Psoas muscle (tissue), 8 donors: Measurements from ENCODE around the gene SSH3. TPM values are rescaled to one million over a fixed set of nuclear protein-coding genes. Genes with fewer than 3 reads are reported as not detected.

Experiments
- ATAC-seq, 4 donors: fragments of 200-7000 bp; cut with Tn5 transposase; one replicate each; pipeline ENCODE4 v1.9.1; 2020; ENCODE audit warnings: moderate library complexity in 3 of 4, mild to moderate bottlenecking in 2 of 4
- DNase-seq, 2 donors: peaks; one replicate each; pipeline ENCODE4 v3.0.0-alpha.2; 2020
- H3K27ac ChIP-seq: fragments of 200-600 bp; one replicate; pipeline ENCODE4 v1.8.0; 2022
- H3K27me3 ChIP-seq, 3 donors: fragments of 200-600 bp in 1 of 3; one replicate each; pipeline versions ENCODE4 v1.6.1 to v1.8.0; 2013 to 2022; ENCODE audit warnings: low read length in 2 of 3, mild to moderate bottlenecking in 2 of 3, moderate library complexity in 1 of 3; ENCODE audit not compliant: insufficient read depth in 3 of 3
- H3K36me3 ChIP-seq, 2 donors: fragments of 200-600 bp in 1 of 2; one replicate each; pipeline versions ENCODE4 v1.6.1 to v1.8.0; 2013 to 2022; ENCODE audit warnings: low read depth in 1 of 2, mild to moderate bottlenecking in 1 of 2, moderate library complexity in 1 of 2; ENCODE audit not compliant: insufficient read depth in 1 of 2
- H3K4me1 ChIP-seq: fragments of 200-600 bp; one replicate; pipeline ENCODE4 v1.8.0; 2022
- H3K4me3 ChIP-seq: fragments of 200-600 bp; one replicate; pipeline ENCODE4 v1.8.0; 2022; ENCODE audit warnings: mild to moderate bottlenecking
- H3K9me3 ChIP-seq: fragments of 200-600 bp; one replicate; pipeline ENCODE4 v1.8.0; 2022
- CTCF ChIP-seq: fragments of 200-600 bp; IDR thresholded peaks from one replicate; pipeline ENCODE4 v1.8.0; 2022; ENCODE audit warnings: antibody characterized with exemption
- WGBS, 3 donors: extraction: QIAGEN DNeasy Blood & Tissue Kit; methylation state at CpG; one replicate each; pipeline versions ENCODE4 v1.1.6 to v1.1.7; 2013; 5-methylcytosine and 5-hydroxymethylcytosine counted together
- intact Hi-C, 2 donors: fragments of 100-400 bp; cut with DNase I; formaldehyde crosslinking; loops; one replicate each; pipeline versions ENCODE4 v1.11.0 to v1.14.2; 2022
- polyA plus RNA-seq, 3 donors: library from polyadenylated mRNA; stranded (reverse); fragments of 200-250 nt; gene quantifications; one replicate each; pipeline ENCODE4 v1.2.3, GENCODE V29; 2013
- total RNA-seq, 4 donors: library from RNA; stranded (reverse); fragmentation: NEBNext Ultra II Directional in 2 of 4; extraction: Animal tissue kit (Norgen Biotek cat#: 25700) in 2 of 4; gene quantifications; one replicate each; pipeline versions ENCODE4 v1.2.1 to v1.2.4, GENCODE V29; 2021 to 2023
- donor health status: healthy with polysubstance abuse.
- donor health status: DM: no; HTN: no; CAD: no; lungs with moderate emphysema.
- donor health status: Bipolar disorder and iron deficiency.
- donor health status: healthy.
- donor health status: DM: yes; HTN: yes; CAD: no.
- donor health status: DM: no; HTN: no; CAD: no.
- donor health status: DM: no; HTN: no; CAD: no.
- donor health status: DM: yes; HTN: yes; CAD: no.

The SSH3 gene
- total and polyA plus RNA-seq, 7 donors: 3.0 to 10.1 (median 5.0) TPM

- DNase-seq: no peak
Measured at GRCh38 chr11:67271205-67271540, 32.2 kb upstream of the SSH3 start.

DNA sequence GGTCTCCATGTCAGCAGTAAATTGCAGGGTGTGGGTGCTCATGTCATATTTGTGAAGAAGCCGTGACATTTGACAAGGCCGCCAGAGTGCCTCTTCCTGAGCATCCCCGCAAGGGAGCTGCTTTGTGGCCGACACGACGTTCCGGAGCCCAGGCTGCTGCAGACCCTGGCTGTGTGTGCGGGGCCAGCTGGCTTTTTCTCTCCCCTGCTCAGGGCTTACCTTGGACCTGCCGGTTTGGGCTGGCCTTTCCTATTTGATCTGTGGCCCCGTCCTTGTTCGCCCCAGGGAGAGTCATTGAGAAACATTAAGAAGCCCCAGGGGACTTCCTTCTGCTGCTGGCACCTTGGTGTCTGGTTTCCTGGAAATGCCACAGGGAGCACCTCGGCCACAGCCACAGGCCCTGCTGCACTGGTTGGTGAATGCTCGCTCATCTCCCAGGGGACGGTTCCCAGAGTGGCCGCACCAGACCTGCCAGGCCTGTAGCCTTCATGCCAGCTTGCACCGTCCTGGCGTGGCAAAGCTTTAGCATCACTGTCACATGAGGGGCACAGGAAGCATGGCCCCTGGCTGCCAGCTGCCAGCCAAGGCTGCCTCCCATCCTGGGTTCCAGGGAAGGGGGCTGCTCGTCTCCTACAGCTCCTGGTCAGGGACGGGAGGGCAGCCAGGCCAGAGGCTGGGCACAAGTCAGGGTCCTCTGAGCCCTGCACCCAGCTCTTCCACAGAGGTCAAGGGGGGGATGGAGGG lies 31.6 kb upstream of the SSH3 start:
- Histone ChIP-seq H3K36me3 (peaks cover 0 to 14% of the 10 kb centered on the region in 2 donors), H3K4me3 (peak overlapping the region; percentile 49), H3K27me3 (no peaks in the 10 kb centered on the region), H3K4me1 (peaks cover 87% of the 10 kb centered on the region), H3K9me3 (no peaks in the 10 kb centered on the region), H3K27ac (peak overlapping the region; percentile 71)
- intact Hi-C loops: no loop called here
- peak; percentile 40 to 81 (median 72) for ATAC-seq
- peak in 1 of 2 donors; percentile 71 for DNase-seq
- WGBS, 3 donors: 27 to 44% (median 31%) methylated on average over 19 of the region's 19 CpGs
- no peak for TF ChIP-seq CTCF

More at GRCh38 chr11:67271205-67271540, 32.2 kb upstream of the SSH3 start:
- no peak for TF ChIP-seq CTCF
- Histone ChIP-seq H3K4me3 (peak overlapping the region; percentile 49), H3K36me3 (peaks cover 0 to 14% of the 10 kb centered on the region in 2 donors), H3K9me3 (no peaks in the 10 kb centered on the region), H3K27ac (peak overlapping the region; percentile 71), H3K4me1 (peaks cover 83% of the 10 kb centered on the region), H3K27me3 (no peaks in the 10 kb centered on the region)
- 60 to 83% (median 68%) methylated on average over 5 of the region's 5 CpGs for WGBS, 3 donors
- intact Hi-C loops: no loop called here
- no peak for ATAC-seq

DNA sequence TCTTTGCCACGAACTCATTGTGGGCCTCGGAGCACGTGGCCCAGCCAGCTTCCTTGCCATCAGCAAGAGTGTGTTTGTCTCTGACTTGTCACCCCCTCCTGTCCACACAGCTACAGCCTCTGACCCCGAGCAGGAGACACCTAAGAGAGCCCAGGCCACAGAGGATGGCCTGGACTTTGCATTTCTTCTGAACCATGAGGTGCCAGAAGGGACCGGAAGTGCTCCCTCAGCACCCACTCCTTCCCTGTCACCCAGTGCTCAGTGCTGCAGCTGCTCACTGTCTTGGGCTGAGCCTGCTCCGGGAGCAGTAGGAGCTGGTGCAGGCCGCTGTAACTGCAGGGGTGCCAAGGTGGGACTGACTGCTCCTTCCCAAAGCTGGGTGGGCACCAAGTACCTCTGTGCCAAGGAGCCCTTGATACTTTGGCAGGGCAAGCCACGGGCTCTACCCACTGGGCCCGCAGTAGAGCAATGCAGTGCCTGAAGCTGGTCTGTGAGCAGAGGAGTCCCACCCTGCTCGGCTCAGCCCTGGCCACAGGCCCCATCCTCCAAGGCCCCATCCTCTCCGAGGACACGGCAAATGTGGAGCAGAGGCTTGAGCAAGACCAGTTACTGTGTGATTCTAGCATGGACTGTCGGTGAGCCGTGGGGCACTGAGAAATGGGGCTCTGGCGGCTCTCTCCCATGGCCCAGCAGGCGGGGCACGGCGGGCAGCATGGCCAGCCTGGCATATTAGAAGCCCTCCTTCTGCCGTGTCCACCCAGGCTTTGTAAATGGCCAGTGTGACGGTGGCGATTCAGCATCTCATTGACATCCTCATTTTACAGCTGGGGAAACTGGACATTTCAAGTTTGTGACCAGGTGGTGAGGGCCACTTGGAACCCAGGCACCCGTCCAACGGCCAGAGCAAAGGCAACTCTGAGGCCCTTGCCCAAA lies 30.7 kb upstream of the SSH3 start:
- Histone ChIP-seq H3K27ac (peak overlapping the region; percentile 71), H3K4me3 (peak overlapping the region; percentile 49), H3K4me1 (peaks cover 90% of the 10 kb centered on the region), H3K27me3 (no peaks in the 10 kb centered on the region), H3K36me3 (peaks cover 0 to 14% of the 10 kb centered on the region in 2 donors), H3K9me3 (no peaks in the 10 kb centered on the region)
- DNase-seq (peak in 1 of 2 donors; percentile 55), ATAC-seq (no peak)
- intact Hi-C loops: no loop called here
- no peak for TF ChIP-seq CTCF
- WGBS, 3 donors: 47 to 62% (median 50%) methylated on average over 22 to 23 of the region's 23 CpGs

- ATAC-seq: peak in 1 of 4 donors; percentile 18
- WGBS, 3 donors: 40 to 49% (median 41%) methylated on average over 13 to 14 of the region's 14 CpGs
Measured at GRCh38 chr11:67273260-67273990, 29.9 kb upstream of the SSH3 start.

More at GRCh38 chr11:67273260-67273990, 29.9 kb upstream of the SSH3 start:
- peak overlapping the region; percentile 71 for H3K27ac ChIP-seq
- no peaks in the 10 kb centered on the region for H3K9me3 ChIP-seq
- intact Hi-C loops: no loop called here
- peak in 1 of 2 donors; percentile 60 for DNase-seq
- H3K4me3 ChIP-seq: no peak overlapping the region
- peaks cover 0 to 7% of the 10 kb centered on the region in 2 donors for H3K36me3 ChIP-seq
- TF ChIP-seq CTCF: no peak
- peaks cover 91% of the 10 kb centered on the region for H3K4me1 ChIP-seq
- H3K27me3 ChIP-seq: no peaks in the 10 kb centered on the region
